HEK293 (cell line): ENCODE data around the gene HS3ST4.

Experiments
- CTCF ChIA-PET: fragments of 350-600 bp; formaldehyde crosslinking; extraction: SDS; loops from one replicate; lab custom pipeline; 2021; ENCODE audit warnings: antibody characterized with exemption; lab: Yijun Ruan, JAX
- POLR2A ChIA-PET: fragments of 300-600 bp; formaldehyde crosslinking; extraction: SDS; loops from one replicate; lab custom pipeline; 2020; ENCODE audit warnings: antibody characterized with exemption, inconsistent platforms; lab: Yijun Ruan, JAX
- H3K27ac ChIP-seq: fragments of 200-500 bp; sonication (Bioruptor generic); 2 replicates; pipeline ENCODE4 v1.5.1; 2014; ENCODE audit warnings: low read depth, low read length, control low read depth, inconsistent platforms; ENCODE audit errors: extremely low read depth
- H3K36me3 ChIP-seq, 2 experiments: fragments of 200-500 bp in 1 of 2; sonication (Bioruptor generic) in 1 of 2; 1 replicate in 1 of 2; 2 replicates in 1 of 2; pipeline ENCODE4 v1.5.1; 2014 to 2017; ENCODE audit warnings: inconsistent platforms in 2 of 2, low read length in 2 of 2; ENCODE audit not compliant: control insufficient read depth in 2 of 2, insufficient read depth in 1 of 2
- H3K4me1 ChIP-seq: fragments of 200-500 bp; sonication (Bioruptor generic); 2 replicates; pipeline ENCODE4 v1.5.1; 2014; ENCODE audit warnings: mild to moderate bottlenecking, low read length, inconsistent platforms; ENCODE audit not compliant: control insufficient read depth, insufficient read depth
- H3K4me3 ChIP-seq: 2 replicates; pipeline ENCODE4 v1.5.1; 2011; ENCODE audit warnings: low read depth, mild to moderate bottlenecking, control low read depth, low read length, moderate library complexity
- H3K9me3 ChIP-seq: fragments of 200-500 bp; sonication (Bioruptor generic); 2 replicates; pipeline ENCODE4 v1.5.1; 2014; ENCODE audit warnings: low read depth, low read length, inconsistent platforms; ENCODE audit not compliant: control insufficient read depth, insufficient read depth
- KLF10 ChIP-seq: fragments of 450-650 bp; IDR thresholded peaks from 2 replicates; pipeline ENCODE4 v1.5.1; 2018; ENCODE audit warnings: missing biosample characterization, mild to moderate bottlenecking, missing genetic modification characterization
- MEIS1 ChIP-seq: sonication (generic); formaldehyde crosslinking; IDR thresholded peaks from 2 replicates; pipeline ENCODE4 v1.8.1; 2022; ENCODE audit warnings: missing genetic modification reagents, mild to moderate bottlenecking, borderline replicate concordance
- PRDM2 ChIP-seq: fragments of 450-650 bp; formaldehyde crosslinking; IDR thresholded peaks from 2 replicates; pipeline ENCODE4 v1.5.1; 2016; ENCODE audit warnings: missing biosample characterization, missing genetic modification characterization, borderline replicate concordance
- ZBTB1 ChIP-seq: fragments of 450-650 bp; formaldehyde crosslinking; IDR thresholded peaks from 2 replicates; pipeline ENCODE4 v1.5.1; 2016; ENCODE audit warnings: missing biosample characterization, missing genetic modification characterization
- ZFHX2 ChIP-seq: fragments of 450-650 bp; formaldehyde crosslinking; conservative IDR thresholded peaks from 2 replicates; pipeline ENCODE4 v1.5.1; 2016; ENCODE audit warnings: missing biosample characterization, missing genetic modification characterization
- ZIC2 ChIP-seq: fragments of 450-650 bp; formaldehyde crosslinking; IDR thresholded peaks from 2 replicates; pipeline ENCODE4 v1.5.1; 2016; ENCODE audit warnings: missing biosample characterization, missing genetic modification characterization
- ZNF121 ChIP-seq: fragments of 450-650 bp; formaldehyde crosslinking; IDR thresholded peaks from 2 replicates; pipeline ENCODE4 v1.5.1; 2016; ENCODE audit warnings: missing biosample characterization, missing genetic modification characterization
- ZNF18 ChIP-seq: fragments of 450-650 bp; formaldehyde crosslinking; IDR thresholded peaks from 2 replicates; pipeline ENCODE4 v1.5.1; 2016; ENCODE audit warnings: missing biosample characterization, missing genetic modification characterization
- ZNF202 ChIP-seq: fragments of 450-650 bp; formaldehyde crosslinking; IDR thresholded peaks from 2 replicates; pipeline ENCODE4 v1.5.1; 2016; ENCODE audit warnings: missing biosample characterization, missing genetic modification characterization, borderline replicate concordance
- ZNF280C ChIP-seq: fragments of 450-650 bp; formaldehyde crosslinking; IDR thresholded peaks from 2 replicates; pipeline ENCODE4 v1.5.1; 2016; ENCODE audit warnings: missing biosample characterization, missing genetic modification characterization
- ZNF341 ChIP-seq: fragments of 450-650 bp; formaldehyde crosslinking; IDR thresholded peaks from 2 replicates; pipeline ENCODE4; 2016; ENCODE audit warnings: low read depth, missing biosample characterization, missing genetic modification characterization
- ZNF398 ChIP-seq: fragments of 450-650 bp; formaldehyde crosslinking; IDR thresholded peaks from 2 replicates; pipeline ENCODE4 v1.5.1; 2017; ENCODE audit warnings: missing biosample characterization, missing genetic modification characterization
- ZNF513 ChIP-seq: fragments of 450-650 bp; IDR thresholded peaks from 2 replicates; pipeline ENCODE4 v1.5.1; 2018; ENCODE audit warnings: missing biosample characterization, missing genetic modification characterization

Gene HS3ST4

GRCh38 chr16:25785361-25785760 is 93.6 kb downstream of the HS3ST4 start:
- H3K36me3 ChIP-seq, result no peaks in the 10 kb centered on the region
- CTCF ChIA-PET, result no interaction called here

More at GRCh38 chr16:25785361-25785760, 93.6 kb downstream of the HS3ST4 start:
- POLR2A ChIA-PET, result no interaction called here
- Histone ChIP-seq H3K4me1 (no peaks in the 10 kb centered on the region), H3K27ac (no peak overlapping the region), H3K9me3 (no peaks in the 10 kb centered on the region), H3K4me3 (no peak overlapping the region)
- TF ChIP-seq ZIC2 (tag by site-specific recombination), result no peak
- no peak for TF ChIP-seq ZNF341 (tag by site-specific recombination)
- TF ChIP-seq ZNF513 (tag by site-specific recombination), result no peak
- TF ChIP-seq ZNF202 (tag by site-specific recombination), result no peak
- TF ChIP-seq ZNF280C, result no peak
- no peak for TF ChIP-seq ZBTB1 (tag by site-specific recombination)
- TF ChIP-seq ZFHX2 (tag by site-specific recombination), result no peak
- no peak for TF ChIP-seq ZNF18 (tag by site-specific recombination)
- TF ChIP-seq KLF10 (tag by site-specific recombination), result no peak
- no peak for TF ChIP-seq PRDM2
- TF ChIP-seq ZNF121 (tag by site-specific recombination), result no peak
- TF ChIP-seq ZNF398, result no peak
- TF ChIP-seq MEIS1 (CRISPR knock-in tag), result no peak
